Measurements from ENCODE around the gene SLC25A13. TPM values are rescaled to one million over a fixed set of nuclear protein-coding genes. Genes with fewer than 3 reads are reported as not detected.

The SLC25A13 gene
- total and polyA plus RNA-seq, 2 experiments from 2014 or later, result 32.0 to 37.5 TPM

GRCh38 chr7:96198047-96198636 lies 123.8 kb downstream of the SLC25A13 start:
- no peaks in the 10 kb centered on the region for H3K4me1 ChIP-seq (ENCODE audit: low read depth)
- no peaks in the 10 kb centered on the region for H3K36me3 ChIP-seq
- no peak overlapping the region for H3K27ac ChIP-seq
- no peaks in the 10 kb centered on the region for H3K9me3 ChIP-seq (ENCODE audit: low read depth)
- DNase-seq (ENCODE audit: low read depth in 1 of 2, low spot score in 1 of 2), result no peak
- no peak overlapping the region for H3K4me3 ChIP-seq
- H3K27me3 ChIP-seq, result no peaks in the 10 kb centered on the region
- no peak for TF ChIP-seq CTCF (IDR thresholded peaks at IDR 0.05; ENCODE audit: low read depth, low read length)

- Histone ChIP-seq H3K4me1 (ENCODE audit: low read depth) (no peaks in the 10 kb centered on the region), H3K27me3 (no peaks in the 10 kb centered on the region), H3K9me3 (ENCODE audit: low read depth) (no peaks in the 10 kb centered on the region), H3K27ac (no peak overlapping the region), H3K36me3 (peaks cover 5% of the 10 kb centered on the region), H3K4me3 (no peak overlapping the region)
- no peak for DNase-seq (ENCODE audit: low read depth in 1 of 2, low spot score in 1 of 2)
- no peak for TF ChIP-seq CTCF (IDR thresholded peaks at IDR 0.05; ENCODE audit: low read depth, low read length)
Observed at GRCh38 chr7:96196676-96197075, 125.2 kb downstream of the SLC25A13 start.

- Histone ChIP-seq H3K27me3 (no peaks in the 10 kb centered on the region), H3K4me3 (no peak overlapping the region), H3K4me1 (ENCODE audit: low read depth) (no peaks in the 10 kb centered on the region), H3K36me3 (peaks cover 20% of the 10 kb centered on the region), H3K27ac (no peak overlapping the region), H3K9me3 (ENCODE audit: low read depth) (no peaks in the 10 kb centered on the region)
- no peak for TF ChIP-seq CTCF (IDR thresholded peaks at IDR 0.05; ENCODE audit: low read depth, low read length)
- DNase-seq (ENCODE audit: low read depth in 1 of 2, low spot score in 1 of 2), result no peak
Observed at GRCh38 chr7:96189129-96189820, 132.6 kb downstream of the SLC25A13 start.

GRCh38 chr7:96188591-96188991 lies 133.3 kb downstream of the SLC25A13 start:
- H3K36me3 ChIP-seq, result peaks cover 20% of the 10 kb centered on the region
- no peaks in the 10 kb centered on the region for H3K4me1 ChIP-seq (ENCODE audit: low read depth)
- H3K4me3 ChIP-seq, result no peak overlapping the region
- H3K27me3 ChIP-seq, result no peaks in the 10 kb centered on the region
- H3K9me3 ChIP-seq (ENCODE audit: low read depth), result no peaks in the 10 kb centered on the region
- TF ChIP-seq CTCF (IDR thresholded peaks at IDR 0.05; ENCODE audit: low read depth, low read length), result no peak
- DNase-seq (ENCODE audit: low read depth in 1 of 2, low spot score in 1 of 2), result peak in 1 of 2 donors; percentile 9
- H3K27ac ChIP-seq, result no peak overlapping the region

GRCh38 chr7:96188174-96188581 lies 133.7 kb downstream of the SLC25A13 start:
- no peaks in the 10 kb centered on the region for H3K27me3 ChIP-seq
- H3K4me1 ChIP-seq (ENCODE audit: low read depth), result no peaks in the 10 kb centered on the region
- H3K9me3 ChIP-seq (ENCODE audit: low read depth), result no peaks in the 10 kb centered on the region
- no peak for TF ChIP-seq CTCF (IDR thresholded peaks at IDR 0.05; ENCODE audit: low read depth, low read length)
- no peak overlapping the region for H3K4me3 ChIP-seq
- no peak overlapping the region for H3K27ac ChIP-seq
- peak in 1 of 2 donors; percentile 6 for DNase-seq (ENCODE audit: low read depth in 1 of 2, low spot score in 1 of 2)
- peaks cover 20% of the 10 kb centered on the region for H3K36me3 ChIP-seq

Data from cardiac muscle cell (in vitro differentiated cells and primary cell).